Sigmoid colon (tissue), 4 donors: Measurements from ENCODE around the gene GRIP1.

ENCODE experiments used
- POLR2AphosphoS5 ChIP-seq, 4 donors: sonication (generic); formaldehyde crosslinking; IDR thresholded peaks; one replicate each; pipeline ENCODE4 v1.6.1; 2017; ENCODE audit warnings: antibody characterized with exemption in 4 of 4
- TF ChIP-seq, protein P1 (sequence below), 4 experiments: fragments of 450-650 bp in 3 of 4; fragments of 200-600 bp in 1 of 4; IDR thresholded peaks; one replicate each; pipeline ENCODE4 v1.5.1; 2016 to 2019; ENCODE audit warnings: antibody characterized with exemption in 4 of 4, mild to moderate bottlenecking in 3 of 4, moderate library complexity in 2 of 4

DNA sequence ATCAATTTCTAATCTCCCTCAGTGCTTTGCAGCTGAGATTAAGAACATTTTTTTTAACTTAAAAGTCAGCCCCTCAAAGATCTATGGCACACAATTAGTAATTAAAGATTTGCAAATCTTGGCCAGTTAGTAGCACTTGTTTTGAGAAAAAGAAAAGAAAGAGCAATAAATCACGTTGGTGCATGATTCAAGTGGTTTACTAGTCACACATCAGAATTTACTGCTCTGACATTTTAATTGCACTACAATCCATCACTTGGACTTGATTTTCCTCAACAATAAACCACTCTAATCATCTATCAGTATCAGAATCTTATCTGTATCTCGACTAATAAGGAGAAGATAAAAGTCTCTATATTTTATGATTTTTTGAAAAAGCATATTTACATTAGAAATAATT, 222.3 kb downstream of the GRIP1 start:
- TF ChIP-seq POLR2AphosphoS5 (IDR thresholded peaks at IDR 0.05) = no peak
- TF ChIP-seq, protein P1, sequence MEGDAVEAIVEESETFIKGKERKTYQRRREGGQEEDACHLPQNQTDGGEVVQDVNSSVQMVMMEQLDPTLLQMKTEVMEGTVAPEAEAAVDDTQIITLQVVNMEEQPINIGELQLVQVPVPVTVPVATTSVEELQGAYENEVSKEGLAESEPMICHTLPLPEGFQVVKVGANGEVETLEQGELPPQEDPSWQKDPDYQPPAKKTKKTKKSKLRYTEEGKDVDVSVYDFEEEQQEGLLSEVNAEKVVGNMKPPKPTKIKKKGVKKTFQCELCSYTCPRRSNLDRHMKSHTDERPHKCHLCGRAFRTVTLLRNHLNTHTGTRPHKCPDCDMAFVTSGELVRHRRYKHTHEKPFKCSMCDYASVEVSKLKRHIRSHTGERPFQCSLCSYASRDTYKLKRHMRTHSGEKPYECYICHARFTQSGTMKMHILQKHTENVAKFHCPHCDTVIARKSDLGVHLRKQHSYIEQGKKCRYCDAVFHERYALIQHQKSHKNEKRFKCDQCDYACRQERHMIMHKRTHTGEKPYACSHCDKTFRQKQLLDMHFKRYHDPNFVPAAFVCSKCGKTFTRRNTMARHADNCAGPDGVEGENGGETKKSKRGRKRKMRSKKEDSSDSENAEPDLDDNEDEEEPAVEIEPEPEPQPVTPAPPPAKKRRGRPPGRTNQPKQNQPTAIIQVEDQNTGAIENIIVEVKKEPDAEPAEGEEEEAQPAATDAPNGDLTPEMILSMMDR (IDR thresholded peaks at IDR 0.05) = no peak
